ENCODE data around the gene PLIN5.

The PLIN5 gene

DNA sequence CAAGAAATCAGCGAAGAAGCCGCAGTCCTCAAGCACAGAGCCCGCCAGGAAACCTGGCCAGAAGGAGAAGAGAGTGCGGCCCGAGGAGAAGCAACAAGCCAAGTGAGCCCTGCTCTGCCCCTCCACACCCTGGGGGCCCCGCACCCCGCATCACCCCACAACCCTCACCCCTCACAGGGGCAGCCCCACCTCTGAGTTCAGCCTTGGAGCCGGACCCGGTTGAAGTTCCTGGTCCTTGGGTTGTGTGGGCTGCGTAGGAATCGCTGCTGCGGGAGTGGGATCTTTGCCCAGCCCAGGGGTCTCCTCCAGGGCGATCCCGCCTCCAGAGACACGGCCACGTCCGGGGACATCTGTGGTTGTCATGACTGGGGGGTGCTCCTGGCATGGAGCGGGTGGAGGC is 38.7 kb downstream of the PLIN5 start:
- H3K4me2 ChIP-seq = no peak overlapping the region
- H3K4me1 ChIP-seq (ENCODE audit: low read depth, poor library complexity, severe bottlenecking) = no peaks in the 10 kb centered on the region
- no peak overlapping the region for H3K4me3 ChIP-seq (IDR thresholded peaks at IDR 0.05; ENCODE audit: insufficient read depth, low read depth, low read length)
- no peak overlapping the region for H3K9ac ChIP-seq
- no peaks in the 10 kb centered on the region for H3K79me2 ChIP-seq (ENCODE audit: insufficient read depth, low read depth)
- H4K20me1 ChIP-seq (ENCODE audit: insufficient read depth) = no peaks in the 10 kb centered on the region
- TF ChIP-seq, protein P1, sequence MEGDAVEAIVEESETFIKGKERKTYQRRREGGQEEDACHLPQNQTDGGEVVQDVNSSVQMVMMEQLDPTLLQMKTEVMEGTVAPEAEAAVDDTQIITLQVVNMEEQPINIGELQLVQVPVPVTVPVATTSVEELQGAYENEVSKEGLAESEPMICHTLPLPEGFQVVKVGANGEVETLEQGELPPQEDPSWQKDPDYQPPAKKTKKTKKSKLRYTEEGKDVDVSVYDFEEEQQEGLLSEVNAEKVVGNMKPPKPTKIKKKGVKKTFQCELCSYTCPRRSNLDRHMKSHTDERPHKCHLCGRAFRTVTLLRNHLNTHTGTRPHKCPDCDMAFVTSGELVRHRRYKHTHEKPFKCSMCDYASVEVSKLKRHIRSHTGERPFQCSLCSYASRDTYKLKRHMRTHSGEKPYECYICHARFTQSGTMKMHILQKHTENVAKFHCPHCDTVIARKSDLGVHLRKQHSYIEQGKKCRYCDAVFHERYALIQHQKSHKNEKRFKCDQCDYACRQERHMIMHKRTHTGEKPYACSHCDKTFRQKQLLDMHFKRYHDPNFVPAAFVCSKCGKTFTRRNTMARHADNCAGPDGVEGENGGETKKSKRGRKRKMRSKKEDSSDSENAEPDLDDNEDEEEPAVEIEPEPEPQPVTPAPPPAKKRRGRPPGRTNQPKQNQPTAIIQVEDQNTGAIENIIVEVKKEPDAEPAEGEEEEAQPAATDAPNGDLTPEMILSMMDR (conservative IDR thresholded peaks at IDR 0.05; ENCODE audit: low read depth, low read length) = no peak
- H2AFZ ChIP-seq (ENCODE audit: low read depth) = no peak overlapping the region
- H3K27me3 ChIP-seq (ENCODE audit: insufficient read depth, low read depth) = no peaks in the 10 kb centered on the region
- H3K27ac ChIP-seq = no peak overlapping the region
- H3K36me3 ChIP-seq (ENCODE audit: insufficient read depth) = no peaks in the 10 kb centered on the region

DNA sequence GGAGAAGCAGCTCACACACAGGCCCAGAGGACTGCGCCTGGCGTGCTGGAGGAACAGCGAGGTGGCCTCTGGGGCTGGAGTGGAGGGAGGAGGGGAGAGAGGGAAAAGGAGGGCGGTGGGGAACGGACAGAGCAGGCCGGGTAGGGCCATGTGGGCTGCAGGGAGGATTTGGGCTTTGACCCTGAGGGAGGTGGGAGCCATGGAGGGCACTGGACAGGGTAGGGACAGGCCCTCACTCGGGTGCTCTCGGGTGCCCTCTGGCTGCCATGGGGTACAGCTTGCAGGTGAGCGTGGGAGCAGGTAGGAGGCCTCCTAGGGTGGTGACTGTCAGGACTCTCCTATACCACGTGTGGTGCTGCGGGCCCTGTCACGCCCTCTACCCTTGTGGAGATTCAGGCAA is 39.6 kb downstream of the PLIN5 start:
- H3K27ac ChIP-seq = no peak overlapping the region
- H3K4me3 ChIP-seq (IDR thresholded peaks at IDR 0.05; ENCODE audit: insufficient read depth, low read depth, low read length) = no peak overlapping the region
- H3K27me3 ChIP-seq (ENCODE audit: insufficient read depth, low read depth) = no peaks in the 10 kb centered on the region
- H2AFZ ChIP-seq (ENCODE audit: low read depth) = no peak overlapping the region
- TF ChIP-seq, protein P1 (conservative IDR thresholded peaks at IDR 0.05; ENCODE audit: low read depth, low read length) = no peak
- H4K20me1 ChIP-seq (ENCODE audit: insufficient read depth) = no peaks in the 10 kb centered on the region
- H3K4me1 ChIP-seq (ENCODE audit: low read depth, poor library complexity, severe bottlenecking) = no peaks in the 10 kb centered on the region
- H3K79me2 ChIP-seq (ENCODE audit: insufficient read depth, low read depth) = no peaks in the 10 kb centered on the region
- H3K9ac ChIP-seq = no peak overlapping the region
- no peak overlapping the region for H3K4me2 ChIP-seq
- H3K36me3 ChIP-seq (ENCODE audit: insufficient read depth) = no peaks in the 10 kb centered on the region

DNA sequence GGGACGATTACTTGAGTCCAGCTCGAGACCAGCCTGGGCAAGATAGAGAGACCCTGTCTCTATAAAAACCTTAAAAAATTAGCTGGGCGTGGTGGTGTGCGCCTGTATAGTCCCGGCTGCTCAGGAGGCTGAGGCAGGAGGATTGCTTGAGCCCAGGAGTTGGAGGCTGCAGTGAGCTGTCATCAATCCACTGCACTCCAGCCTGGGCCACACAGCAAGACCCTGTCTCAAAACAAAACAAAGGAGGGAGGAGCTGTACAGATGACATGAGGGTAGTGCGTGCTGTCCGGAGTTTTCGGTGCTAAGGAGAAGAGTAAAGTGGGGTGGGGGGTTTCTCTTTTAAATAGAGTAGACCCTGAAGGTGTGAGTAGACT is 40.3 kb downstream of the PLIN5 start:
- no peaks in the 10 kb centered on the region for H3K4me1 ChIP-seq (ENCODE audit: low read depth, poor library complexity, severe bottlenecking)
- no peak overlapping the region for H2AFZ ChIP-seq (ENCODE audit: low read depth)
- no peak overlapping the region for H3K27ac ChIP-seq
- H3K4me3 ChIP-seq (IDR thresholded peaks at IDR 0.05; ENCODE audit: insufficient read depth, low read depth, low read length) = no peak overlapping the region
- no peaks in the 10 kb centered on the region for H3K36me3 ChIP-seq (ENCODE audit: insufficient read depth)
- TF ChIP-seq, protein P1 (conservative IDR thresholded peaks at IDR 0.05; ENCODE audit: low read depth, low read length) = no peak
- no peak overlapping the region for H3K4me2 ChIP-seq
- H3K27me3 ChIP-seq (ENCODE audit: insufficient read depth, low read depth) = no peaks in the 10 kb centered on the region
- no peaks in the 10 kb centered on the region for H4K20me1 ChIP-seq (ENCODE audit: insufficient read depth)
- H3K79me2 ChIP-seq (ENCODE audit: insufficient read depth, low read depth) = no peaks in the 10 kb centered on the region
- H3K9ac ChIP-seq = no peak overlapping the region

DNA sequence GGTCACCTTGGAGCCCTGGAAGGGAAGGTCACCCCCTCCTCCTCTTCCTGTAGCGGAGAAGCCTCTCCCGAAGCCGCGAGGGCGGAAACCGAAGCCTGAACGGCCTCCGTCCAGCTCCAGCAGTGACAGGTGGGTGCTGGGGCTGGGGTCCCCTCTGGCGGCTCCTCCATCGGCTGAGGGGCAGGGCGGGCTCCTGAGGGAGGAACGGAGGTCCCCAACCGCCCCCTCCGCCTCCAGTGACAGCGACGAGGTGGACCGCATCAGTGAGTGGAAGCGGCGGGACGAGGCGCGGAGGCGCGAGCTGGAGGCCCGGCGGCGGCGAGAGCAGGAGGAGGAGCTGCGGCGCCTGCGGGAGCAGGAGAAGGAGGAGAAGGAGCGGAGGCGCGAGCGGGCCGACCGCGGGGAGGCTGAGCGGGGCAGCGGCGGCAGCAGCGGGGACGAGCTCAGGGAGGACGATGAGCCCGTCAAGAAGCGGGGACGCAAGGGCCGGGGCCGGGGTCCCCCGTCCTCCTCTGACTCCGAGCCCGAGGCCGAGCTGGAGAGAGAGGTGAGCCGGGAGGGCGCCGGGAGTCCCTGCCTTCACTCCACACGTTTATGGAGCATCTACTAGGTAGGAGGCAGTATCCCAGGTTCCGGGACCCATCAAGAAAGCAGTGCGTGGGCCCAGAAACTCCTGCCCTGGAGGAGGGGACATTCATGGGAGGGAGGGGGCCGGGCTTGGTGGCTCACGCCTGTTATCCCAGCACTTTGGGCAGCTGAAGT is 40.9 kb downstream of the PLIN5 start:
- TF ChIP-seq, protein P1 (conservative IDR thresholded peaks at IDR 0.05; ENCODE audit: low read depth, low read length) = no peak
- H3K4me3 ChIP-seq (IDR thresholded peaks at IDR 0.05; ENCODE audit: insufficient read depth, low read depth, low read length) = no peak overlapping the region
- H3K36me3 ChIP-seq (ENCODE audit: insufficient read depth) = no peaks in the 10 kb centered on the region
- H3K79me2 ChIP-seq (ENCODE audit: insufficient read depth, low read depth) = no peaks in the 10 kb centered on the region
- no peak overlapping the region for H3K4me2 ChIP-seq
- no peak overlapping the region for H2AFZ ChIP-seq (ENCODE audit: low read depth)
- no peaks in the 10 kb centered on the region for H3K4me1 ChIP-seq (ENCODE audit: low read depth, poor library complexity, severe bottlenecking)
- no peaks in the 10 kb centered on the region for H3K27me3 ChIP-seq (ENCODE audit: insufficient read depth, low read depth)
- H3K9ac ChIP-seq = no peak overlapping the region
- no peaks in the 10 kb centered on the region for H4K20me1 ChIP-seq (ENCODE audit: insufficient read depth)
- H3K27ac ChIP-seq = no peak overlapping the region
